Measurements from ENCODE around the gene BACE2. TPM values are rescaled to one million over a fixed set of nuclear protein-coding genes. Genes with fewer than 3 reads are reported as not detected.

Gene BACE2
- total RNA-seq, 1 experiment from 2014 or later: 21.3 TPM

- Mint-ChIP-seq H3K36me3 (ENCODE audit: insufficient read depth, unreplicated experiment) (no peaks in the 10 kb centered on the region), H3K4me3 (ENCODE audit: unreplicated experiment) (no peak overlapping the region), H3K27ac (ENCODE audit: low read depth, unreplicated experiment) (no peak overlapping the region), H3K27me3 (ENCODE audit: insufficient read depth, unreplicated experiment) (no peaks in the 10 kb centered on the region), H3K4me1 (ENCODE audit: insufficient read depth, unreplicated experiment) (peaks cover 2% of the 10 kb centered on the region), H3K9me3 (ENCODE audit: unreplicated experiment) (no peaks in the 10 kb centered on the region)
- POLR2A ChIA-PET: interaction anchor here (0.6 kb wide), 1 partner anchor 1720 kb away, joined by 3 read pairs; no protein-coding TSS in a partner anchor
- BruUV-seq (replicated peaks): no TSS peak
- no peak for DNase-seq (ENCODE audit: unreplicated experiment)
- TF ChIP-seq CTCF (IDR thresholded peaks at IDR 0.05; ENCODE audit: unreplicated experiment): no peak
- CTCF ChIA-PET: interaction anchor here (1.1 to 1.3 kb wide), 3 partner anchors 13 to 25 kb away, joined by 4 to 8 read pairs (median 6); no protein-coding TSS in a partner anchor
- intact Hi-C loops (cut with micrococcal nuclease): no loop called here
Observed at GRCh38 chr21:41147096-41147978, 20.6 kb upstream of the BACE2 start.

GRCh38 chr21:41147979-41148355 lies 20.0 kb upstream of the BACE2 start:
- Mint-ChIP-seq H3K27me3 (ENCODE audit: insufficient read depth, unreplicated experiment) (peaks cover under 1% of the 10 kb centered on the region), H3K27ac (ENCODE audit: low read depth, unreplicated experiment) (no peak overlapping the region), H3K36me3 (ENCODE audit: insufficient read depth, unreplicated experiment) (no peaks in the 10 kb centered on the region), H3K4me1 (ENCODE audit: insufficient read depth, unreplicated experiment) (no peaks in the 10 kb centered on the region), H3K4me3 (ENCODE audit: unreplicated experiment) (no peak overlapping the region), H3K9me3 (ENCODE audit: unreplicated experiment) (no peaks in the 10 kb centered on the region)
- no TSS peak for BruUV-seq (replicated peaks)
- CTCF ChIA-PET: interaction anchor here (1.1 to 1.3 kb wide), 3 partner anchors 14 to 26 kb away, joined by 4 to 8 read pairs (median 6); no protein-coding TSS in a partner anchor
- intact Hi-C loops (cut with micrococcal nuclease): no loop called here
- POLR2A ChIA-PET: no interaction called here
- no peak for TF ChIP-seq CTCF (IDR thresholded peaks at IDR 0.05; ENCODE audit: unreplicated experiment)
- no peak for DNase-seq (ENCODE audit: unreplicated experiment)

- intact Hi-C loops (cut with micrococcal nuclease): no loop called here
- ChIA-PET POLR2A (no interaction called here), CTCF (interaction anchor here (0.6 kb wide), 1 partner anchor 18 kb away, joined by 3 read pairs; no protein-coding TSS in a partner anchor)
- BruUV-seq (replicated peaks): no TSS peak
- TF ChIP-seq CTCF (IDR thresholded peaks at IDR 0.05; ENCODE audit: unreplicated experiment): no peak
- DNase-seq (ENCODE audit: unreplicated experiment): no peak
- no peaks in the 10 kb centered on the region for H3K9me3 Mint-ChIP-seq (ENCODE audit: unreplicated experiment)
- H3K4me3 Mint-ChIP-seq (ENCODE audit: unreplicated experiment): no peak overlapping the region
- no peak overlapping the region for H3K27ac Mint-ChIP-seq (ENCODE audit: low read depth, unreplicated experiment)
- peaks cover 9% of the 10 kb centered on the region for H3K27me3 Mint-ChIP-seq (ENCODE audit: insufficient read depth, unreplicated experiment)
- no peaks in the 10 kb centered on the region for H3K4me1 Mint-ChIP-seq (ENCODE audit: insufficient read depth, unreplicated experiment)
- no peaks in the 10 kb centered on the region for H3K36me3 Mint-ChIP-seq (ENCODE audit: insufficient read depth, unreplicated experiment)
Observed at GRCh38 chr21:41148798-41149197, 19.2 kb upstream of the BACE2 start.

GRCh38 chr21:41149199-41149598 lies 18.8 kb upstream of the BACE2 start:
- no peaks in the 10 kb centered on the region for H3K36me3 Mint-ChIP-seq (ENCODE audit: insufficient read depth, unreplicated experiment)
- no peaks in the 10 kb centered on the region for H3K4me1 Mint-ChIP-seq (ENCODE audit: insufficient read depth, unreplicated experiment)
- no peaks in the 10 kb centered on the region for H3K9me3 Mint-ChIP-seq (ENCODE audit: unreplicated experiment)
- no peak for TF ChIP-seq CTCF (IDR thresholded peaks at IDR 0.05; ENCODE audit: unreplicated experiment)
- intact Hi-C loops (cut with micrococcal nuclease): no loop called here
- DNase-seq (ENCODE audit: unreplicated experiment): no peak
- H3K4me3 Mint-ChIP-seq (ENCODE audit: unreplicated experiment): no peak overlapping the region
- no TSS peak for BruUV-seq (replicated peaks)
- POLR2A ChIA-PET: no interaction called here
- H3K27me3 Mint-ChIP-seq (ENCODE audit: insufficient read depth, unreplicated experiment): peaks cover 13% of the 10 kb centered on the region
- no peak overlapping the region for H3K27ac Mint-ChIP-seq (ENCODE audit: low read depth, unreplicated experiment)
- CTCF ChIA-PET: interaction anchor here (0.6 kb wide), 2 partner anchors 18 to 29 kb away, joined by 3 read pairs; no protein-coding TSS in a partner anchor
